Measurements from ENCODE around the gene GRID2.

The GRID2 gene

GRCh38 chr4:92735025-92735665 lies 431.4 kb downstream of the GRID2 start:
- TF ChIP-seq, protein P1, sequence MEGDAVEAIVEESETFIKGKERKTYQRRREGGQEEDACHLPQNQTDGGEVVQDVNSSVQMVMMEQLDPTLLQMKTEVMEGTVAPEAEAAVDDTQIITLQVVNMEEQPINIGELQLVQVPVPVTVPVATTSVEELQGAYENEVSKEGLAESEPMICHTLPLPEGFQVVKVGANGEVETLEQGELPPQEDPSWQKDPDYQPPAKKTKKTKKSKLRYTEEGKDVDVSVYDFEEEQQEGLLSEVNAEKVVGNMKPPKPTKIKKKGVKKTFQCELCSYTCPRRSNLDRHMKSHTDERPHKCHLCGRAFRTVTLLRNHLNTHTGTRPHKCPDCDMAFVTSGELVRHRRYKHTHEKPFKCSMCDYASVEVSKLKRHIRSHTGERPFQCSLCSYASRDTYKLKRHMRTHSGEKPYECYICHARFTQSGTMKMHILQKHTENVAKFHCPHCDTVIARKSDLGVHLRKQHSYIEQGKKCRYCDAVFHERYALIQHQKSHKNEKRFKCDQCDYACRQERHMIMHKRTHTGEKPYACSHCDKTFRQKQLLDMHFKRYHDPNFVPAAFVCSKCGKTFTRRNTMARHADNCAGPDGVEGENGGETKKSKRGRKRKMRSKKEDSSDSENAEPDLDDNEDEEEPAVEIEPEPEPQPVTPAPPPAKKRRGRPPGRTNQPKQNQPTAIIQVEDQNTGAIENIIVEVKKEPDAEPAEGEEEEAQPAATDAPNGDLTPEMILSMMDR (IDR thresholded peaks at IDR 0.05; ENCODE audit: low read depth, low read length), result peak; percentile 38
- no peaks in the 10 kb centered on the region for H3K27me3 ChIP-seq
- no peak for DNase-seq

GRCh38 chr4:92760433-92760832 lies 456.7 kb downstream of the GRID2 start:
- TF ChIP-seq, protein P1 (IDR thresholded peaks at IDR 0.05; ENCODE audit: low read depth, low read length), result no peak
- no peaks in the 10 kb centered on the region for H3K36me3 ChIP-seq
- no peak overlapping the region for H3K4me3 ChIP-seq (ENCODE audit: low read depth, low read length)
- no peaks in the 10 kb centered on the region for H3K27me3 ChIP-seq
- no peaks in the 10 kb centered on the region; the same call in 1 of the 2 replicates for H3K4me1 ChIP-seq
- H3K9me3 ChIP-seq, result no peaks in the 10 kb centered on the region
- no peak for DNase-seq

More at GRCh38 chr4:92735025-92735665, 431.4 kb downstream of the GRID2 start:
- Histone ChIP-seq H3K9me3 (no peaks in the 10 kb centered on the region), H3K4me3 (ENCODE audit: low read depth, low read length) (no peak overlapping the region), H3K4me1 (no peaks in the 10 kb centered on the region), H3K36me3 (no peaks in the 10 kb centered on the region)

GRCh38 chr4:92776080-92776479 lies 472.3 kb downstream of the GRID2 start:
- Histone ChIP-seq H3K36me3 (no peaks in the 10 kb centered on the region), H3K4me1 (no peaks in the 10 kb centered on the region), H3K9me3 (no peaks in the 10 kb centered on the region), H3K27me3 (no peaks in the 10 kb centered on the region), H3K4me3 (ENCODE audit: low read depth, low read length) (no peak overlapping the region)
- TF ChIP-seq, protein P1 (IDR thresholded peaks at IDR 0.05; ENCODE audit: low read depth, low read length), result no peak
- no peak for DNase-seq

GRCh38 chr4:92789741-92790140 lies 486.0 kb downstream of the GRID2 start:
- no peak for DNase-seq
- no peaks in the 10 kb centered on the region for H3K27me3 ChIP-seq
- H3K4me1 ChIP-seq, result no peaks in the 10 kb centered on the region
- no peak overlapping the region for H3K4me3 ChIP-seq (ENCODE audit: low read depth, low read length)
- H3K36me3 ChIP-seq, result no peaks in the 10 kb centered on the region
- no peaks in the 10 kb centered on the region for H3K9me3 ChIP-seq
- TF ChIP-seq, protein P1 (IDR thresholded peaks at IDR 0.05; ENCODE audit: low read depth, low read length), result no peak

DNA sequence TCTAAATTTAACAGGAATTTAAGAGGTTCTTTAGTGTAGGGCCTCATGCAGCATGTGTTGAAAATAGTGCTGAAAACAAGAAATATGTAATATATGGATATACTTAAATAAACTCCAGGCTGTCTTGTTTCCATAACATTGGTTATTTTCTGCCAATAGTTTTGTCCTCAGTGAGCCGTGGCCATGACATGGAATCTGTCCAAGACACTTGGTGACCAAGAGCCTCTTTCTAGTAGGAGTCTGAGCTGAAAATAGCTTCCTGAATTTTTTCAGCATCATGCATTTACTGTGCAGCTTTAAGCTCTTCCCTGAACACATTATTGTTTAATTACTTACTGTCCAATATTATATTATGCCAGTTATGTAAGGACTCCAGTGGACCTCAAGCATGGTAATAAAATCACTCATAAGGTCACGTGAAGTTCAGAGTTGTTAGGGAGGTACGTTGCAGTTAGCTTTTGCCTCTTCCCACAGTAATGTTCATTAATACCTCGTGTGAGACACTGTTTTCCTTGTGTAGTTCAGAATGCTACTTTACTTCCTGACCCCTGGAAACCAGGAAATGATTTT lies 488.2 kb downstream of the GRID2 start:
- no peaks in the 10 kb centered on the region for H3K4me1 ChIP-seq
- H3K36me3 ChIP-seq, result no peaks in the 10 kb centered on the region
- H3K27me3 ChIP-seq, result no peaks in the 10 kb centered on the region
- no peak overlapping the region for H3K4me3 ChIP-seq (ENCODE audit: low read depth, low read length)
- TF ChIP-seq, protein P1 (IDR thresholded peaks at IDR 0.05; ENCODE audit: low read depth, low read length), result no peak
- H3K9me3 ChIP-seq, result no peaks in the 10 kb centered on the region
- no peak for DNase-seq

- H3K36me3 ChIP-seq, result no peaks in the 10 kb centered on the region
- TF ChIP-seq, protein P1 (IDR thresholded peaks at IDR 0.05; ENCODE audit: low read depth, low read length), result no peak
- H3K27me3 ChIP-seq, result no peaks in the 10 kb centered on the region
- H3K4me3 ChIP-seq (ENCODE audit: low read depth, low read length), result no peak overlapping the region
- DNase-seq, result no peak
- H3K9me3 ChIP-seq, result no peaks in the 10 kb centered on the region
- no peaks in the 10 kb centered on the region for H3K4me1 ChIP-seq
These were observed 505.6 kb downstream of the GRID2 start for GRCh38 chr4:92809381-92809780.
